Upper lobe of left lung (tissue), 4 donors: ENCODE data around the gene NR3C2.

ENCODE experiments used
- CTCF ChIP-seq, 6 experiments: fragments of 450-650 bp in 4 of 6; fragments of 200-600 bp in 2 of 6; sonication (generic) in 2 of 6; IDR thresholded peaks; one replicate each; pipeline ENCODE4 v1.5.1; 2016 to 2019; ENCODE audit warnings: antibody characterized with exemption in 6 of 6
- EP300 ChIP-seq, 4 donors: sonication (generic); formaldehyde crosslinking; IDR thresholded peaks; one replicate each; pipeline ENCODE4 v1.5.1; 2017; ENCODE audit warnings: antibody characterized with exemption in 4 of 4, control low read depth in 2 of 4
- POLR2A ChIP-seq, 4 donors: fragments of 450-650 bp; IDR thresholded peaks; one replicate each; pipeline ENCODE4 v1.5.1; 2016 to 2017; ENCODE audit warnings: antibody characterized with exemption in 4 of 4, mild to moderate bottlenecking in 2 of 4
- POLR2AphosphoS5 ChIP-seq, 2 donors: sonication (generic); formaldehyde crosslinking; IDR thresholded peaks; one replicate each; pipeline ENCODE4 v1.5.1; 2017; ENCODE audit warnings: antibody characterized with exemption in 2 of 2

DNA sequence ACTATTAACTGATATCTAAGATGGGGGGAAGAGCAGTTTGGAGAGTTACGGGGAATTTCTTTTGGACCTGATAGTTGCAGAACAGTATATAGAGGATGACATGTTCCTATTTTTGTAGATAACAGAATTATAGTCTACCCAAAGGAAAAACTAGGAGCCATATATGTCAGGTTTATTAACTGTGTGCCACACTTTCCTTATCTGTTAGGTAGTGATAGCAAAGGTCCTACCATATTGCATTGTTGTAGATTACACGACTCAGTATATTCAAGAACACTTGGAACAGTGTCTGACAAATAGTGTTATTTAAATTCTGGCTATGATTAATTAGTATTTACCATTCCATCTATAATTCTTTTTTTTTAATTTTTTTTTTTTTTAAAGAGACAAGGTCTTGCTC is 175.3 kb downstream of the NR3C2 start:
- TF ChIP-seq POLR2A (IDR thresholded peaks at IDR 0.05) (no peak), CTCF (IDR thresholded peaks at IDR 0.05) (no peak), EP300 (IDR thresholded peaks at IDR 0.05) (no peak), POLR2AphosphoS5 (IDR thresholded peaks at IDR 0.05) (no peak)
